Keratinocyte (primary cell): ENCODE data around the gene SCAP. TPM values are rescaled to one million over a fixed set of nuclear protein-coding genes. Genes with fewer than 3 reads are reported as not detected.

Experiments
- DNase-seq: peaks from one replicate; pipeline ENCODE4 v3.0.0-alpha.2; 2011; ENCODE audit warnings: low read depth, missing footprints, low spot score
- FAIRE-seq: peaks from 2 replicates; lab custom pipeline; 2011; peaks lifted over from hg19 to GRCh38; lab: Jason Lieb, UNC
- H2AFZ ChIP-seq: 2 replicates; pipeline ENCODE4 v1.6.0; 2012; ENCODE audit warnings: low read length, control low read depth, inconsistent platforms; ENCODE audit not compliant: control insufficient read depth
- H3K27ac ChIP-seq: 2 replicates; pipeline ENCODE4 v1.5.1; 2011; ENCODE audit warnings: low read length; ENCODE audit not compliant: control insufficient read depth, insufficient read depth
- H3K27me3 ChIP-seq: 3 replicates; pipeline ENCODE4 v1.6.0; 2011; ENCODE audit warnings: low read length; ENCODE audit not compliant: control insufficient read depth, insufficient read depth; ENCODE audit errors: extremely low read depth
- H3K36me3 ChIP-seq, 2 experiments: 2 replicates in 1 of 2; 3 replicates in 1 of 2; pipeline ENCODE4 v1.5.1; 2011; ENCODE audit warnings: low read length in 2 of 2, mild to moderate bottlenecking in 1 of 2; ENCODE audit not compliant: control insufficient read depth in 2 of 2, insufficient read depth in 2 of 2; ENCODE audit errors: extremely low read depth in 1 of 2
- H3K4me1 ChIP-seq: 3 replicates; pipeline ENCODE4 v1.5.1; 2011; ENCODE audit warnings: low read length; ENCODE audit not compliant: control insufficient read depth, insufficient read depth; ENCODE audit errors: extremely low read depth
- H3K4me2 ChIP-seq: 3 replicates; pipeline ENCODE4 v1.6.0; 2011; ENCODE audit warnings: low read depth, low read length; ENCODE audit not compliant: control insufficient read depth, insufficient read depth; ENCODE audit errors: extremely low read depth
- H3K4me3 ChIP-seq, 3 experiments: fragments of 200-600 bp in 1 of 3; sonication (generic) in 1 of 3; 2 replicates in 2 of 3; 3 replicates in 1 of 3; pipeline ENCODE4 v1.5.1; 2011 to 2016; ENCODE audit warnings: low read length in 3 of 3, mild to moderate bottlenecking in 3 of 3, control low read depth in 2 of 3, inconsistent platforms in 1 of 3, low read depth in 1 of 3, mixed read lengths in 1 of 3, mixed run types in 1 of 3, moderate library complexity in 1 of 3; ENCODE audit not compliant: control insufficient read depth in 2 of 3, insufficient read depth in 2 of 3; ENCODE audit errors: extremely low read depth in 1 of 3
- H3K79me2 ChIP-seq: 2 replicates; pipeline ENCODE4 v1.6.0; 2012; ENCODE audit warnings: low read length; ENCODE audit not compliant: control insufficient read depth, insufficient read depth
- H3K9ac ChIP-seq: 3 replicates; pipeline ENCODE4 v1.6.0; 2011; ENCODE audit warnings: low read length; ENCODE audit not compliant: control insufficient read depth, insufficient read depth; ENCODE audit errors: extremely low read depth
- H3K9me1 ChIP-seq: 3 replicates; pipeline ENCODE4 v1.6.0; 2011; ENCODE audit warnings: low read length; ENCODE audit not compliant: control insufficient read depth, insufficient read depth; ENCODE audit errors: extremely low read depth
- H3K9me3 ChIP-seq: 2 replicates; pipeline ENCODE4 v1.5.1; 2012; ENCODE audit warnings: low read depth, low read length; ENCODE audit not compliant: control insufficient read depth
- H4K20me1 ChIP-seq: 3 replicates; pipeline ENCODE4 v1.6.0; 2011; ENCODE audit warnings: low read length; ENCODE audit not compliant: control insufficient read depth, insufficient read depth; ENCODE audit errors: extremely low read depth
- EZH2 ChIP-seq: IDR thresholded peaks from one replicate; pipeline ENCODE4 v1.6.1; 2012; ENCODE audit warnings: inconsistent platforms, mild to moderate bottlenecking, low read length, moderate library complexity
- dilution Hi-C: fragments of 300-500 bp; cut with MboI; formaldehyde crosslinking; loops from one replicate; pipeline ENCODE4 v1.7.0; 2020; ENCODE audit warnings: low sequenced_read_pairs; ENCODE audit not compliant: extremely low pct_ligation_motif_present
- polyA plus RNA-seq, 5 experiments: library from polyadenylated mRNA; depleted of rRNA in 3 of 5; stranded (reverse) in 3 of 5; stranded (forward) in 1 of 5; unstranded in 1 of 5; fragments of >200 nt; gene quantifications; 1 replicate in 1 of 5; 2 replicates in 3 of 5; 3 replicates in 1 of 5; pipeline versions ENCODE4 v1.2.1 to v1.2.3, GENCODE V29; 2011 to 2012; ENCODE audit warnings: missing spikeins in 2 of 5, low read depth in 1 of 5, low replicate concordance in 1 of 5
- TF ChIP-seq, protein P1 (sequence below), 3 experiments: IDR thresholded peaks in 1 of 3; conservative IDR thresholded peaks in 1 of 3; optimal IDR thresholded peaks in 1 of 3; 2 replicates in 2 of 3; 3 replicates in 1 of 3; pipeline versions ENCODE3 to v1.5.1; 2011; ENCODE audit warnings: low read length in 3 of 3, mild to moderate bottlenecking in 3 of 3, moderate library complexity in 2 of 3, control low read depth in 1 of 3, inconsistent platforms in 1 of 3; ENCODE audit not compliant: insufficient read depth in 2 of 3; ENCODE audit errors: extremely low read depth in 1 of 3

The SCAP gene
- polyA plus RNA-seq, 1 donor (not counting 4 experiments of a cell fraction or from before 2014, with no cell fraction given) = 17.7 TPM

- Histone ChIP-seq H3K4me1 (no peaks in the 10 kb centered on the region), H3K9ac (no peak overlapping the region), H3K9me3 (no peaks in the 10 kb centered on the region), H3K9me1 (no peaks in the 10 kb centered on the region), H3K79me2 (no peaks in the 10 kb centered on the region), H3K4me2 (no peak overlapping the region), H3K4me3 (no peak overlapping the region), H3K36me3 (peaks cover 0 to 4% of the 10 kb centered on the region in 2 experiments), H3K27me3 (no peaks in the 10 kb centered on the region), H2AFZ (no peak overlapping the region), H4K20me1 (no peaks in the 10 kb centered on the region), H3K27ac (no peak overlapping the region)
- no peak for DNase-seq
- dilution Hi-C loops = no loop called here
- no peak for FAIRE-seq
- TF ChIP-seq, protein P1, sequence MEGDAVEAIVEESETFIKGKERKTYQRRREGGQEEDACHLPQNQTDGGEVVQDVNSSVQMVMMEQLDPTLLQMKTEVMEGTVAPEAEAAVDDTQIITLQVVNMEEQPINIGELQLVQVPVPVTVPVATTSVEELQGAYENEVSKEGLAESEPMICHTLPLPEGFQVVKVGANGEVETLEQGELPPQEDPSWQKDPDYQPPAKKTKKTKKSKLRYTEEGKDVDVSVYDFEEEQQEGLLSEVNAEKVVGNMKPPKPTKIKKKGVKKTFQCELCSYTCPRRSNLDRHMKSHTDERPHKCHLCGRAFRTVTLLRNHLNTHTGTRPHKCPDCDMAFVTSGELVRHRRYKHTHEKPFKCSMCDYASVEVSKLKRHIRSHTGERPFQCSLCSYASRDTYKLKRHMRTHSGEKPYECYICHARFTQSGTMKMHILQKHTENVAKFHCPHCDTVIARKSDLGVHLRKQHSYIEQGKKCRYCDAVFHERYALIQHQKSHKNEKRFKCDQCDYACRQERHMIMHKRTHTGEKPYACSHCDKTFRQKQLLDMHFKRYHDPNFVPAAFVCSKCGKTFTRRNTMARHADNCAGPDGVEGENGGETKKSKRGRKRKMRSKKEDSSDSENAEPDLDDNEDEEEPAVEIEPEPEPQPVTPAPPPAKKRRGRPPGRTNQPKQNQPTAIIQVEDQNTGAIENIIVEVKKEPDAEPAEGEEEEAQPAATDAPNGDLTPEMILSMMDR (optimal IDR thresholded peaks at IDR 0.05 in 1 of 3, IDR thresholded peaks at IDR 0.05 in 1 of 3, conservative IDR thresholded peaks at IDR 0.05 in 1 of 3; ENCODE audit: extremely low read depth in 1 of 3, insufficient read depth in 2 of 3, low read length in 3 of 3) = no peak
- TF ChIP-seq EZH2 = no peak
Observed at GRCh38 chr3:47487265-47487664, 11.5 kb upstream of the SCAP start.

- Histone ChIP-seq H3K36me3 (peaks cover 0 to 4% of the 10 kb centered on the region in 2 experiments), H3K9me3 (no peaks in the 10 kb centered on the region), H4K20me1 (no peaks in the 10 kb centered on the region), H3K27ac (no peak overlapping the region), H3K9ac (no peak overlapping the region), H3K9me1 (no peaks in the 10 kb centered on the region), H3K4me3 (no peak overlapping the region), H2AFZ (no peak overlapping the region), H3K4me2 (no peak overlapping the region), H3K79me2 (no peaks in the 10 kb centered on the region), H3K4me1 (no peaks in the 10 kb centered on the region), H3K27me3 (no peaks in the 10 kb centered on the region)
- dilution Hi-C loops = no loop called here
- DNase-seq (no peak), FAIRE-seq (no peak)
- TF ChIP-seq EZH2 = no peak
- TF ChIP-seq, protein P1 (optimal IDR thresholded peaks at IDR 0.05 in 1 of 3, IDR thresholded peaks at IDR 0.05 in 1 of 3, conservative IDR thresholded peaks at IDR 0.05 in 1 of 3; ENCODE audit: extremely low read depth in 1 of 3, insufficient read depth in 2 of 3, low read length in 3 of 3) = no peak
Observed at GRCh38 chr3:47485812-47486211, 10.1 kb upstream of the SCAP start.
